ENCODE results near the gene MYL5.
A peak's percentile ranks its signal among the peaks of the same experiment; 100 is the strongest.
"Not testable (repeated sequence)": the region's sequence is repeated elsewhere in the genome, so short reads cannot be mapped to it uniquely, and the experiment has no call there.

The MYL5 gene

DNA sequence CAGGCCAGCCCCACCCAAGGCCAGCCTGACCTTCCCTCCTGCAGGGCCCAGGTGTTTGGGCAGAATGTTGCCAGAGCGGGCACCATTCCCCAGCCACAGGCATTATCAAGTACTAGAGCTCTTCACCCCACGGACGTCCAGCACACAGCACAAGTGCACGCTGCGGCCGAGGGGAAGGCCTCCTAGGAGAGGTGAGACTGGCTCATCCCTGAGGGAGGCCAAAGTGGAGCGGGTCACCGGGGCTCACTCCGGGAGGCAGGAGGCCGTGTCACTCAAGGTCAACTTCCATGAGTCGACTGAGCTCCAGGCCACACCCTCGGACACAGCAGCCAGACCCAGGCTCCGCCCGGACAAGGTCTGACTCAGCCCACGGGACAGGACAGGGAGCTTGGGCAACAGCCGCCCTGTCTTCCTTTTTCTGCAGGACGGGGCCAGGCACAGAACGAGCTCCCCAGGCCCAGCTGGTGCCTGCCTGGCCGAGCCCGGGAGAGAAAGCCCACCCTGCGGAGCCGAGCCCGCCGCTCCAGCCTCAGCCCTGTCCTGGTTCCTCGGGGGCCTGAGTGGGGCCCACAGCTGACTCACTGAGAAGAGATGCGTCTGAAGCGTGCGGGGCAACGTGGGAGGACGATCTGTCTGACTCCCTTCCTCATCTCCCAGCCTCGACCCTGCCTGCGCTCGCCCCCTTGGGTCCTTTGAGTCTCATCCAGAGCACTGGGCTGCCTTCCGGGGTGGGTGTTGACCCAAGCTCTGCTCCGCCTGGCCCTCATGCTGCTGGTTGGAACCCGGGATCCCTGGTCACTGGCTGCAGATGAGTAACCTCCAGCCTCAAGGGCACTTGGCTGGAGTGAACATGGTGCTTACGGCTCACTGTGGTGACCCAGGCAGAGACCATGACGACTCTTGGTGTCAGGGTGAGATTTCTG, 13.0 kb downstream of the MYL5 start:
- DNase-seq = peak; percentile 76

DNA sequence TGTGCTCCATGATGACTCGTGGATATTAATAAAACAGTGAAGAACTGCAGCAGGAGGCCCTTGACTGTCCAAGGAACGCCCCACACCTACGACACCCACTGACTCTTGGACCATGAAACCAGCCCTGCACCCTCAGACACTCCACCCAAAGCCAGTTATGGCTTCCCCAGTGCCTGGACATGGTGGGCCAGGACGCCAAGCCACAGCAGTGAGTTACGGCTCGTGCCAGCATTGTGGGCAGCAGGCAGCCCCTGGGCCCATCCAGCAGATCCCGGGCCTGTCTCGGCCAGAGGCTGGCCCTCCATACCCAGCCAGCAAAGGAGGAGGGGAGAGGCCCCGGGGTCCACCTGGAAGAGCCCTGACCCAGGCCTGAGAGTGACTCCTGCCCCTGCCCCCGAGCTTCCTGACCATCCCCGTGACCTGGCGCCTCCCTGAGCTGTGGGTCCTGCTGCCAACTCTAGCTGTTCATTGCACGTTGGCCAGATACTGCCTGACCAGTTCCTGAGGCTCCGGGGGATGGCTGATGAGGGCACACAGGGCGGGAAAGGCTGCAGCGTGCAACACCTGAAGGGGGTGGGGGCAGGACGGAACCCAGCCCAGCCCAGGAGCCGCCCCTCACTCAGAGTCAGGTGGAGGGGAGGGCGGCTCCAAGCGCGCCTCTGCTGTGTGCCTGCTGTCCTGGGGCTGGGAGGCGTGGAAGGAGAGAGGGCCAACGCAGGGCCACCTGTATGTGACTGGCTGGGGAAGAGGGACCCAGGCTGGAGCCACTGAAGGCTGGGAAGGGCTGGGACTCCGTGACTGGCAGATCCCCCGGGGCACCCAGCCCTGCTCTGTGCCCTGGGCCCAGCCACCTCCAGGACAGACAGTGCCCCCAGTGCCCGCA, 13.9 kb downstream of the MYL5 start:
- DNase-seq = no peak

DNA sequence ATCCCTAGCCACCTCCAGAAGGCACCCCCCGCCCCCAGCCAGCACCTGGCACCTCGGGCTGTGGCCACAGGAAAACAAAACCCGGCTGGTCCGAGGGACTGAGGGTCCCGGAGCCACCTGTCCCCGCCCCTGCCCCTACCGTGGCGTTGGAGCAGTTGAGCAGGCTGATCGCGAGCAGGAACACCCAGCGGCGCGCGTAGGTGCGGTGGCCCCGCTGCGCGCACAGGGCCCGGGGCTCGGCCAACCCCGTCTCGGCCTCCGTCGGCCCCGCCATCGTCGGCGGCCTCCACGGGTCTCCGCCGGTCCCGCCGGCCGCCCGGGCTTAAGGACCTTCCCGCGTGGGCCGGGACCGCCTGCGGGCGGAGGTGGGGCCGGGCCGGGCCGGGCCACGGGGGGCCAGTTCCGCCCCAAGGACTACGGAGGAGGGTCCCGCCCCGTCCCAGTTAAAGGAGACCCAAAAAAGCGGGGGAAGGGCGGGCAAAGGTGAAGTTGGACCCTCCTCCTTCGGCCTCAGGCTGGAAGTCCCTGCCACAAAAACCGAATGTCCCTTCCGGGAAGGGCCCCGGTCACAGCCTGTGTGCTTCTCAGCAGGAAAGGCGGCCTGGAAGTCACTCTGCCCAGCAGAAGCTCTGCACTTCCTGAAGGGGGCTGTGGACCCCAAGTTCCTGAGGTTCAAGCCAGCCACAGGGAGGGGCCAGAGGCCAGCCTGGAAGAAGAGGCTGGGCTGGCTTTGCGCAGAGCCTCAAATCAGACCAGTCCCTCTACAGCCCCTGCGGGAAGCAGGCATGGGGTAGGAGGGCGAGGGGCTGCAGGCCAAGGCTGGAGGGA, 14.7 kb downstream of the MYL5 start, which contains the start of gene SLC49A3:
SLC49A3 (minus strand) TSS at position 298 of the 828 bp plus-strand sequence; CDS start at position 274, 24 bp downstream.
- DNase-seq = peak; percentile 22

DNA sequence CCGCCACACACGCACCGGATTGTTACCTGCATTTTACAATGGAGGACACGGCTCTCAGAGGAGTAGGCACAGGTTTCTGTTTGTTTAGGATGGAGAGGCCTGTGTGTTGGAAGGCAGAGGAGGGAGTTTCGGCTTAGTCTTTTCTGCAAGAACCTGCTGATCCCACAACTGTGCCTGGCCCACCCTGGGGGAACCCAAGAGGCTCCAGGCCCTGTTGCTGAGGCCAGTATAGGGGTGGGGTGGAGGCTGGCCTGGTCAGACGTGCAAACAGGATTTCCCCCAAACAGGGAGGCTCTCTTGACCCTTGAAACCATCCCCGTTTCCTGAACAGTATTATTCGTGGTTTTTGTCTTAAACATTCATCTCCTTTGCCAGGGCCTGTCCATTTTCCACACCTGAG, 15.4 kb downstream of the MYL5 start:
- no peak for DNase-seq

DNA sequence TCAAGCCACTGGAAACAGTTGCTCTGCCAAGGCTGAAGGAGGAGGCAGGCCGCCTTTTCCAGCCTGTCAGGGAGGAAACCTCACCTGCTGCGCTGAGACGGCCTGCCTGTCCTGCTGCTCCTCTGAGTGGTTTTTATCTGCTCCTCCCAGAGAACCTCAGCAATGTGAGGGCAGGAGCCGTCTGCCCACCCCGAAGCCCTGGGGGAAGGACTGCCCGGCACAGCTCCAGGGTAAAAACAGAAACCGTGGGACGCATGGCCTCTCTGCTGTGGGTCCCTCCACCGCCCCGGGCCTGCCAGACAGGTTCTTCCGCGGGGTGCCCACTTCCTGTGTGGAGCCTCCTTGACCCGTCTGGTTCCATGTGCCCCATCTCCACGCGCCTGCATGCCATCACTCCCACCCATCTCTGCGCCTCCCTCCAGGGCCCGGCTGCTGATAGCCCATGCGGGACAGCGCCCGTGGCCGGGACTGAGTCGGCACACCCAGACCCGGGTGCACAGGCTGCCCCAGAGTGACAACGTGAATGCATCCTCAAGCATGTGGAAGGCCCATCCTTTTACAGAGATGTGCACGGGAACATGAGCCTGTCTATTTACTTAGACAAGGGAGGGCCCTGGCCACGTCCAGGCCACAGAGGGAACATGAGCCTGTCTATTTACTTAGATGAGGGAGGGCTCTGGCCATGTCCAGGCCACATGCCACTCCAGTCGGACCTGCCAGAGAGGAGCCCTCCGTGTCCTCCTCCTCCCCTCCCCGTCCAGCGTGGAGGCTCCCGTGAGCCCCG, 18.6 kb downstream of the MYL5 start:
- DNase-seq = no peak

DNA sequence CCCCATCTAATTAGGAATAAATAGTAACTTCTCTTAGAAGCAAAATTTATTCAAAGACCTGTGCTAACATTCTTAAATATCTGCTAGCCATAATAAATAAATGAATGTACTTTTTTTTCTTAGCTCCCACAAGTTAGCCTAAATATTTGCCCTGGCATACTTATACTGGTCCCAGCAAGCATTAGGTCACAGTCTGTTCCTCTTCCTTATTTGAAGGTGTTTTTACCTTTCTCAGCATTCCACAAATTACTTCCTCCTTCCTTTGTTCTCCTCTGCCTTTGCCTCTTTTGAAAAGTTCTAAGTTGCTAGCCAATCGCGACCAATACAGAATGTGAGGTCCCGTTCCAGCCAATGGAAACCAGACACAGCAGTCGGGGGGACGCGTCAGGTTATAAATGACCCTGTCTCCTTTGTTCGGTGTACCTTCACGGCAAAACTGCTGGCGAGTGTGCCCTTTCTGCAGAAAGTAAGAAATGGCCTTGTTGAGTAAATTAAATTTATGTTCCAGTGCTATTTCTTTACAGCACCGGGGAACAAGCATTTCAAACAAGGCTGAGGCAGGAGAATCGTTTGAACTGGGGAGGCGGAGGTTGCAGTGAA, 20.1 kb downstream of the MYL5 start:
- not testable (repeated sequence) for DNase-seq

DNA sequence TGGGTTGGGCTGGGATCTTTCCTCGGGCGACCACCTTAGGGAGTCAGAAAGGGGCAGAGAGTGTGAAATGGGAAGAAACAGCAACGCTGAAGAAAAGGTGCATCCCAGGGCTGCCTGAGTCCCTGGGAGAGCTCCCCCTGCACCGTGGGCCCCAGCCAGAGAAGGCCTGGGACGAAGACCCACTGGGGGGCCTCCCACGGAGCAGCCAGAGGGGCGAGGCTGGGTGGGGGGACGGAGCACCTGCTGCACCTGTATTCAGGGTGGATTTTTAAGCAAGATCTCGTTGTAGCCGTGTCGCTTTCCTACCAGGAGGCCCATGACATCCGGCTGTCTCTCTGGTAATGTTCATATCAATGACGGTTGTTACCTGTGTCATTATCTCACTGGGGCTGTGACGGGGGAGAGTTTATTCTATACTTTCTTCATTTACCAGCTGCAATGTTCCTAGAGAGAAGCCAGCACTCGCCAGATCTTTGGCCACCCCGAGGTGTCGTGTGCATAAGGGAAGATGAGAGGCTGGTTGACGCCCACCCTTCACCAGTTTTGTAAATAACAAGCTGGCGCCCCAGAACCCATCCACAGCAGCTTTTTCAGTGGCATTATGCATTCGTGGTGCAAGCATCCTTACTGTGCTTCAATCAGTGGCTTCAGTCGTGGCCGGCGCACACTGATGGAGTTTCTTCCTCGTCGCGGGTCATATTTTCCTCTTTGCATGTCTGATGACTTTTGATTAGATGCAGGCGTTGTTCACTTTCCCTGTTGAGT, 25.7 kb downstream of the MYL5 start:
- no peak for DNase-seq

DNA sequence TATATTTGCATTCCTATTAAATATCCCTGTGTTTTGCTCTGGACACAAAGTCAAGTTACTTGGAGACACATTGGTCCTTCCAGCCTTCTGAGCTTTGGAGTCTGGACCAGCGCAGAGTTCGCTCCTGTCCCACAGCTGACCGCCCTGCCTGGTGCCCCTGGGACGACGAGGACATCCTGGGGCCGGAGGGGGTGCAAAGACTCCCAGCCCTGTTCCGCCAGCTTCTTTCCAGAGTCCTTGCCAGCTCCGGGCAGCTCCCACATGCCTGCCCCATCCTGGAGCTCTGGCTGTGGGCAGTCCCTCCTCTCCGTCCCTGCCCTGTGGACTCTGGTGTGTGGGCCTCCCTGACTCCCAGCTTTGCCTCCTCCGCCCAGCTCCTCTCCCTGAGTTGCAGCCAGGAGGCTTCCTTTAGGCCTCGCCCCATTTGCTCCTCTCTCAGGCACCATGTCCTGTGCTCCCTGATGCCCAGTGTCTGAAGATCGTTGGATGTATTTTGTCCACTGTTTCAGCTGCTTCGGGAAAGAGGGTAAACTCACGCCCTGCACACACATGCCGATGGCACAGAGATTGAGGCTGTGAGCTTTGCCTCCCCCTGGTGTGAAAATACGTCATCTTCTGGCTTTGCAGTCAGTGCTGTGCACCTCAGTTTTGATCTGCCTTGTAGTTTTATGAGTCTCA, 26.4 kb downstream of the MYL5 start:
- DNase-seq = no peak

DNA sequence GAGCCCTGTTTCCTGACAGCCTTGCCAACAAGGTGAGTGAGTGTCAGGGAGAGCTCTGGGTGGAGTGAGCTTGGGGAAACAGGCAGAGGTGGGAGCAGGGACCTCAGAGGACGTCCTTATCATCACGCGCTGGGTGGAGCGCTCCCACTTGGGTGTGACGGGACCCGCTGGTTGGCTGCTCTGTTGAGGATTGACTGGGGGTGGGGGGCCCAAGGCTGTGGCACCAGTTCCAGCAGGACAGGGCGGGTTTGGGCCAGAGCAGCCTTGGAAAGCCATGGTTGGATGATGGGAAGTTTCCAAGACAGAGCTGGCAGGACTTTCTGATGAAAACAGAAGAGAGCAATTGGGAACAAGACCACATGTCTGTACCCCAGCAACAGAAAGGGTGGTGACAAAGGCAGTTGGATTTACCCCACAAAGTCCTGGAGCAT, 28.3 kb downstream of the MYL5 start:
- no peak for DNase-seq

DNA sequence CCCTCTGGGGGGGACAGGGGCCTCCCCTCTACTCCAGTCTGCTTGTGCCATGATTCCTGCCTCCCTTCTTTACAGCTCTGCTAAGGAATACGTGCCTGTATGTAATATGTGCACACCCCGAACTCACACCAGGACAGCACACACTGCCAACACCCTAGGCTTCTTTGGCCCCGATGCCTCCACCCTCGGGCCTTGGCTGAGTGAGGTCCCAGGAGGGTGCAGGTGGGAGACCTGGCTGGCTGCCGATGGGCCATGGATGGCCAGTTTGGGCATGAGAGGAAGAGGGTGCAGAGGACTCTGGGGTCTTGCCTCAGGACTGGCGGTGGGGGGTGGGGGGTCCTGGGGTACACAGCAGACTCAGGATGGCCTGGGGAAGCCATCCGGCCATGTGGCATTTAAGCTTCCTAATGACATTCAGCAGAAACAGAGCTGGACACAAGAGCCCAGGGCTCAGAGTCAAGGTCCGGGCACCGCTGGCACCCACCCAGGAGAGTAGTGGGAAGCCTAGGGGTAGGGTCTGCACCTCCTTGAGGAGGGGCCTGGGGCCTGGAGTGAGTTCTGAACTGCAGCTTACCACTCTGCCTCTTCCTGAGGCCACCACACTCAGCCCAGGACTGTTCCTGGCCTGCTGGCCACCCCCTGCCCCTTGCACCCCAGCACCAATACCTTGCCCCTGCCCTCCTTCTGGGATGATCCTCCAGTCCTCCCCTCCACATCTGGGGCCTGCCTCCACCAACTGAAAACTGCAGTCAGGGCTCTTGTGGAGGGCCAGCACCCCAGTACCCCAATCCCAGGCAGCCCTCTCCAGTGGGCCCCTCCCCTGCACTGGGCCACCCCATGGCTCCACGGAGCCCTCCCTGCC, 29.2 kb downstream of the MYL5 start:
- DNase-seq = no peak

DNA sequence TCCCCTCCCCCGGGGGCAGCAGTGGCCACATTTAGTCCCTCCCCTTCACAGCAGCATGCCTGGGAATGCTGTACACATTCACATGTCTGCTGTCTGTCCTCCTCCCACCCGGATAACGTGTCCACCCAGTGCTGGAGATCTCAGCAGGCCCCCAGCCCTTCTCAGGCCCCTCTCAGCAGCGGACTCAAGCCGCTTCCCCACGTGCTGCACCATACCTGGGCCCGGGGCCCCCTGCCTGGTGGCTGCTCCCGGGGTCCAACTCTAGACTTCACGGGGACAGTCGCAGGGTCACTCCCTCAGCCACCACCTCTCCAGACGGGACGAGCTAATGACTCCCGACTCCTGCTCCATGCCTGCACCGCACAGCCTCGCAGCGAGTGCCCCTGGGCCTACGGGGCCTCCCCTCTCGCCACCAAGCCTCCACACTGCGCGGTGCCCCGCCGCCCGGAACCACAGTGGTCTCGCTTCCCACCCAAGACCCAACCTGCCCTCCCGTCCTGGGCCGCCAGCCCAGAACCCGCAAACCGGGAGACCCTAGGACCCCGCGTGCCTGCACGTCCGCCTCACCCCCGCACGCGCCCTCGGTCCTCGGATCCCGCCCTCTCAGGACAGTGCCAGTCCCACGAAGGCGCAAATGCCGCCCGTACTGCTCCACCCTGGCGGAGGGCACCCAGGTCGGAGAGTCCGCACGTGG, 30.0 kb downstream of the MYL5 start:
- DNase-seq = no peak

DNA sequence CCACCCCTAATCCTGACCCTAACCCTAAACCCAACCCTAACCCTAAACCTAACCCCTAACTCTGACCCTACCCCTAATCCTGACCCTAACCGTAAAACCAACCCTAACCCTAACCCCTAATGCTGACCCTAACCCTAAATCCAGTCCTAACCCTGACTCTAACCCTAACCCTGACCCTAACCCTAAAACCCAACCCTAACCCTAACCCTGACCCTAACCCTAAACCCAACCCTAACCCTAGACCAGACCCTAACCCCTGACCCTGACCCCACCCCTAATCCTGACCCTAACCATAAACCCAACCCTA, 30.6 kb downstream of the MYL5 start:
- no peak for DNase-seq

DNA sequence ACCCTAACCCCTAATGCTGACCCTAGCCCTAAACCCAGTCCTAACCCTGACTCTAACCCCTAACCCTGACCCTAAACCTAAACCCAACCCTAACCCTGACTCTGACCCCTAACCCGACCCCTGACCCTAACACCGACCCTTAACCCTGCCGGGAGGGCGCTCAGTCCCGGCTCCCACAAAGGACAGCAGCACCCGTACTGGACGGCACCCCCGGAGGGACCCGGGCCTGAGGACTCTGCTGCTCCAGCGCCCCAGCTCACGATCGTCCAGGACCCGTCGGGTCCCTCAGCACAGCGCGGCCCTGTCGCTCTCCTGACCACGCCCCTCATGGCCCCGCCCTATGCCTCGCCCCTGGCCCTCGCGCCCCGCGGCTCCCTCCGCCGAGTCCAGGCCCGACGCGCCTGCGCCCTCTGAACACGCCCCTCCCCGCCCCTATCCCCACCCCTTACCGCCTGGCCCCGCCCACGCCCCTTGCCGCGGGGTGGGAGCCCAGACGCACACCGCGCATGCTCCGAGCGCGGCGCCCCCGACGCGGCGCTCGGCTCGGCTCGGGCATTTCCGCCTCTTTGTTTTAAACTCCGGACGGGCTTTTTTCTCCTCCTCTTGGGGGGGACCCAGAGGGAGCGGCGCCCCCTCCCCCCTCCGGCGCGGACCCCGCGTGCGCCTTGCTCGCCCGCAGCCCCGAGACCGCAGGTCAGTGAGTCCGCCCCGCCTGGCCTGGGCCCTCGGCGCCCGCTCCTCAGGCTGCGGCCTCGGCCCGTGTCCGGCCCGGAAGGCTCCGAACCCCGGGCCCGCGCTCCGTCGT, 31.1 kb downstream of the MYL5 start, which contains the start of gene PCGF3:
PCGF3 (plus strand) TSS at position 555 of the 805 bp plus-strand sequence. CDS start 27,849 bp downstream, outside the sequence.
- peak; percentile 95 for DNase-seq

DNA sequence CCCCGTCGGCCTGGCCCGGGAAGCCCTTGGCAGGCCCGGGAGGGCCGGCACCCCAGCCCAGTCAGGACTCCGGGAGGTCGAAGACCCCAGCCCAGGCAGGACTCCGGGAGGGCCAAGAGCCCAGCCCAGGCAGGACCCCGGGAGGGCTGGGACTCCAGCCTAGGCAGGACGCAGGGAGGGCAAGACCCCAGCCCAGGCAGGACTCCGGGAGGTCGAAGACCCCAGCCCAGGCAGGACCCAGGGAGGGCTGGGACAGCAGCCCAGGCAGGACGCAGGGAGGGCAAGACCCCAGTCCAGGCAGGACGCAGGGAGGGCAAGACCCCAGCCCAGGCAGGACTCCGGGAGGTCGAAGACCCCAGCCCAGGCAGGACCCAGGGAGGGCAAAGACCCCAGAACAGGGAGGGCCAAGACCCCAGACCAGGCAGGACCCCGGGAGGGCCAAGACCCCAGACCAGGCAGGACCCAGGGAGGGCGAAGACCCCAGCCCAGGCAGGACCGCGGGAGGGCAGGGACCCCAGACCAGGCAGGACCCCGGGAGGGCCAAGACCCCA, 31.8 kb downstream of the MYL5 start:
- DNase-seq = not testable (repeated sequence)

DNA sequence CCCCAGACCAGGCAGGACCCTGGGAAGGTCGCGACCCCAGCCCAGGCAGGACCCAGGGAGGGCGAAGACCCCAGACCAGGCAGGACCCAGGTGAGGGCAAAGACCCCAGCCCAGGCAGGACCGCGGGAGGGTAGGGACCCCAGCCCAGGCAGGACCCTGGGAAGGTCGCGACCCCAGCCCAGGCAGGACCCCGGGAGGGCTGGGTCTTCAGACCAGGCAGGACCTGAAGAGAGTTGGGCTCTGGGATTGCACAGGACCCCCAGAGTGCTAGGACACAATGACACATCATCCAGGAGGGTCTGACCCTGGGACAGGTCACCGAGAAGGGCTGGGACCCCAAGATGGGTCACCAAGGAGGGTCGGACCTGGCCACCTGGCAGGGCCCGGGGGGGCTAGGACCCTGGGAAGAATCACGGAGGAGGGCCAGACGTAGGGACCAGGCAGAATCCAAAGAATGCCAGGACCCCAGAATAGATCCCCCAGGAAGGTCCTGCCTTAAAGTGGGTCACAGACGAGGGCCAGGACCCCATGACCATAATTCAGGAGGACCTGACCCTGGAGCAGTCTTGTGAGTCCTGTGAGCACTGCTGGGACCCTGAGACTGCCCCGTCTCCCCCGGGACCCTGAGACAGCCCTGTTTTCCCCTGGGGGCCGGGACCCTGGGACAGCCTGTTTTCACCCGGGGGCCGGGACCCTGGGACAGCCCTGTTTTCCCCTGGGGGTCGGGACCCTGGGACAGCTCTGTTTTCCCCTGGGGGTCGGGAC, 32.7 kb downstream of the MYL5 start:
- no peak for DNase-seq

DNA sequence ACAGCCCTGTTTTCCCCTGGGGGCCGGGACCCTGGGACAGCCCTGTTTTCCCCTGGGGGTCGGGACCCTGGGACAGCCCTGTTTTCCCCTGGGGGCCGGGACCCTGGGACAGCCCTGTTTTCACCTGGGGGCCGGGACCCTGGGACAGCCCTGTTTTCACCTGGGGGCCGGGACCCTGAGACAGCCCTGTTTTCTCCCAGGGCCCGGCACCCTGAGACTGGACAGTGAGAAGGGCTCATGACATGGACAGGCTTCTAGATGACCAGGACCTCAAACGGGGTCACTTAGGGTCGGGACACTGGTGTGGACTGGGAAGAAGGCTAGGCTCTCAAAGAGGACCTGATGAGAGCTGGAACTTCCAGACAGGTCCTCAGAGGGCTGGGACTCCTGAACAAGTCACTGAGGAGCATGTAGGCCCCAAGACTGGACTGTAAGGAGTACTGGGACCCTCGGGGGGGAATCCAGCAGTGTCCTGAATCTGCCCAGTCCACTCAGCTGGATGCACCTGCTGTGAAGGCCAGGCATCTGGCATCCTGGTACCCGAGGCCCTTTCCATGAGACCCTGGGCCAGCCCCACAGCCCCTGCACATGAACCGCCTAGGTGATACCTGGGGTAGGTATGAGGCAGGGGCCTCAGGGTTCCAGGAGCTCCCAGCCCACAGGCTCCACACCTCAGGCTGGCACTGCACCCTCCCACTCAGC, 33.7 kb downstream of the MYL5 start:
- no peak for DNase-seq

Data from CD4-positive, alpha-beta T cell treated with Interferon gamma for 1 hour (primary cell).